ENCODE data around the gene SRD5A1.

The SRD5A1 gene

GRCh38 chr5:6723122-6723815 is 90.0 kb downstream of the SRD5A1 start:
- H3K27ac ChIP-seq (ENCODE audit: low read length) = no peak overlapping the region
- peaks cover 58% of the 10 kb centered on the region for H3K4me1 ChIP-seq (ENCODE audit: low read length)
- peaks cover 99% of the 10 kb centered on the region for H3K79me2 ChIP-seq (ENCODE audit: low read length)
- H3K4me2 ChIP-seq (ENCODE audit: low read depth, low read length) = peak overlapping the region; percentile 95; the same call in 1 of the 2 replicates
- H3K9me3 ChIP-seq (replicated peaks; ENCODE audit: insufficient read depth, low read length) = no peaks in the 10 kb centered on the region
- H2AFZ ChIP-seq (ENCODE audit: low read length) = no peak overlapping the region
- no peak for DNase-seq
- no peak overlapping the region for H3K4me3 ChIP-seq (ENCODE audit: low read length)
- no peak overlapping the region for H3K9ac ChIP-seq (ENCODE audit: low read length)
- H3K36me3 ChIP-seq (replicated peaks; ENCODE audit: insufficient read depth, low read length) = peaks cover 5% of the 10 kb centered on the region
- H3K27me3 ChIP-seq (replicated peaks; ENCODE audit: insufficient read depth, low read length) = no peaks in the 10 kb centered on the region
- no peak for TF ChIP-seq EZH2phosphoT487 (IDR thresholded peaks at IDR 0.05; ENCODE audit: low read length)
- H4K20me1 ChIP-seq (ENCODE audit: insufficient read depth, low read length) = no peaks in the 10 kb centered on the region
- peaks cover 28% of the 10 kb centered on the region for H3F3A ChIP-seq (ENCODE audit: insufficient read depth, low read length)
- H3K9me2 ChIP-seq (replicated peaks; ENCODE audit: insufficient read depth, low read length) = no peaks in the 10 kb centered on the region

- no peak overlapping the region for H3K27ac ChIP-seq (ENCODE audit: low read length)
- DNase-seq = no peak
- H3F3A ChIP-seq (ENCODE audit: insufficient read depth, low read length) = peaks cover 34% of the 10 kb centered on the region
- H3K9me2 ChIP-seq (replicated peaks; ENCODE audit: insufficient read depth, low read length) = no peaks in the 10 kb centered on the region
- no peak overlapping the region for H2AFZ ChIP-seq (ENCODE audit: low read length)
- H3K9me3 ChIP-seq (replicated peaks; ENCODE audit: insufficient read depth, low read length) = no peaks in the 10 kb centered on the region
- H3K79me2 ChIP-seq (ENCODE audit: low read length) = peaks cover 99% of the 10 kb centered on the region
- H3K36me3 ChIP-seq (replicated peaks; ENCODE audit: insufficient read depth, low read length) = no peaks in the 10 kb centered on the region; the same call in none of the 2 replicates
- H3K9ac ChIP-seq (ENCODE audit: low read length) = no peak overlapping the region
- no peak overlapping the region for H3K4me3 ChIP-seq (ENCODE audit: low read length)
- TF ChIP-seq EZH2phosphoT487 (IDR thresholded peaks at IDR 0.05; ENCODE audit: low read length) (no peak), CTCF (IDR thresholded peaks at IDR 0.05; ENCODE audit: low read length) (no peak), EZH2 (optimal IDR thresholded peaks at IDR 0.05; ENCODE audit: low read depth, low read length) (no peak)
- no peak overlapping the region for H3K4me2 ChIP-seq (ENCODE audit: low read depth, low read length)
- H4K20me1 ChIP-seq (ENCODE audit: insufficient read depth, low read length) = no peaks in the 10 kb centered on the region
- H3K27me3 ChIP-seq (replicated peaks; ENCODE audit: insufficient read depth, low read length) = no peaks in the 10 kb centered on the region
- H3K4me1 ChIP-seq (ENCODE audit: low read length) = peaks cover 59% of the 10 kb centered on the region
These were observed 90.6 kb downstream of the SRD5A1 start for GRCh38 chr5:6723816-6724300.

Data from MM.1S (cell line).